GM19328 (cell line): ENCODE data around the gene TPRG1L.

Source experiments
- ATAC-seq: cut with Tn5 transposase; IDR thresholded peaks from one replicate; pipeline ENCODE4 v1.9.1; 2021; ENCODE audit warnings: mild to moderate bottlenecking, moderate library complexity; ENCODE audit not compliant: unreplicated experiment

The TPRG1L gene

GRCh38 chr1:3593745-3594144 is 31.1 kb upstream of the TPRG1L start:
- no peak for ATAC-seq

GRCh38 chr1:3594706-3595377 is 30.0 kb upstream of the TPRG1L start:
- no peak for ATAC-seq

GRCh38 chr1:3595949-3596348 is 28.9 kb upstream of the TPRG1L start:
- no peak for ATAC-seq

- ATAC-seq, result no peak
Observed at GRCh38 chr1:3596663-3597598, 27.9 kb upstream of the TPRG1L start.

- ATAC-seq, result no peak
Observed at GRCh38 chr1:3597599-3597964, 27.2 kb upstream of the TPRG1L start.

- no peak for ATAC-seq
Observed at GRCh38 chr1:3598051-3598491, 26.7 kb upstream of the TPRG1L start.

- no peak for ATAC-seq
Observed at GRCh38 chr1:3598522-3599285, 26.1 kb upstream of the TPRG1L start.

- ATAC-seq, result no peak
Observed at GRCh38 chr1:3599286-3599811, 25.5 kb upstream of the TPRG1L start.

- ATAC-seq, result no peak
Observed at GRCh38 chr1:3599816-3600215, 25.0 kb upstream of the TPRG1L start.

- no peak for ATAC-seq
Observed at GRCh38 chr1:3600354-3600753, 24.5 kb upstream of the TPRG1L start.

GRCh38 chr1:3601743-3602142 is 23.1 kb upstream of the TPRG1L start:
- no peak for ATAC-seq

GRCh38 chr1:3602375-3602774 is 22.4 kb upstream of the TPRG1L start:
- no peak for ATAC-seq

GRCh38 chr1:3603156-3603555 is 21.7 kb upstream of the TPRG1L start:
- ATAC-seq, result no peak

GRCh38 chr1:3603571-3604467 is 21.0 kb upstream of the TPRG1L start:
- ATAC-seq, result no peak

- no peak for ATAC-seq
Observed at GRCh38 chr1:3604468-3604974, 20.3 kb upstream of the TPRG1L start.

- ATAC-seq, result no peak
Observed at GRCh38 chr1:3604997-3605823, 19.6 kb upstream of the TPRG1L start.

GRCh38 chr1:3606779-3607702 is 17.8 kb upstream of the TPRG1L start:
- no peak for ATAC-seq

GRCh38 chr1:3607703-3608065 is 17.1 kb upstream of the TPRG1L start:
- ATAC-seq, result no peak
